Measurements from ENCODE around the gene PNO1.

DNA sequence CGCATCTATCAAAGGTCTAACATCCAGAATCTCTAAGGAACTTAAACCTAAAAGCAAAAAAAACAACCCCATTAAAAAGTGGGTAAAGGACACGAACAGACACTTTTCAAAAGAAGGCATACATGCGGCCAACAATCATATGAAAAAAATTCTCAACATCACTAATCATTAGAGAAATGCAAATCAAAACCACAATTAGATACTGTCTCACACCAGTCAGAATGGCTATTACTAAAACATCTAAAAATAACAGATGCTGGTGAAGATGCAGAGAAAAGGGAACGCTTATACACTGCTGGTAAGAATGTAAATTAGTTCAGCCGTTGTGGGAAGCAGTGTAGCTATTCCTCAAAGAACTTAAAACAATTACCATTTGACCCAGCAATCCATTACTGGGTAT, 56.7 kb downstream of the PNO1 start:
- TF ChIP-seq, protein P1, sequence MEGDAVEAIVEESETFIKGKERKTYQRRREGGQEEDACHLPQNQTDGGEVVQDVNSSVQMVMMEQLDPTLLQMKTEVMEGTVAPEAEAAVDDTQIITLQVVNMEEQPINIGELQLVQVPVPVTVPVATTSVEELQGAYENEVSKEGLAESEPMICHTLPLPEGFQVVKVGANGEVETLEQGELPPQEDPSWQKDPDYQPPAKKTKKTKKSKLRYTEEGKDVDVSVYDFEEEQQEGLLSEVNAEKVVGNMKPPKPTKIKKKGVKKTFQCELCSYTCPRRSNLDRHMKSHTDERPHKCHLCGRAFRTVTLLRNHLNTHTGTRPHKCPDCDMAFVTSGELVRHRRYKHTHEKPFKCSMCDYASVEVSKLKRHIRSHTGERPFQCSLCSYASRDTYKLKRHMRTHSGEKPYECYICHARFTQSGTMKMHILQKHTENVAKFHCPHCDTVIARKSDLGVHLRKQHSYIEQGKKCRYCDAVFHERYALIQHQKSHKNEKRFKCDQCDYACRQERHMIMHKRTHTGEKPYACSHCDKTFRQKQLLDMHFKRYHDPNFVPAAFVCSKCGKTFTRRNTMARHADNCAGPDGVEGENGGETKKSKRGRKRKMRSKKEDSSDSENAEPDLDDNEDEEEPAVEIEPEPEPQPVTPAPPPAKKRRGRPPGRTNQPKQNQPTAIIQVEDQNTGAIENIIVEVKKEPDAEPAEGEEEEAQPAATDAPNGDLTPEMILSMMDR (IDR thresholded peaks at IDR 0.05), result no peak
- TF ChIP-seq POLR2A (IDR thresholded peaks at IDR 0.05), result no peak
